Measurements from ENCODE around the gene MYBPC2.
A peak's percentile ranks its signal among the peaks of the same experiment; 100 is the strongest.

Gene MYBPC2

DNA sequence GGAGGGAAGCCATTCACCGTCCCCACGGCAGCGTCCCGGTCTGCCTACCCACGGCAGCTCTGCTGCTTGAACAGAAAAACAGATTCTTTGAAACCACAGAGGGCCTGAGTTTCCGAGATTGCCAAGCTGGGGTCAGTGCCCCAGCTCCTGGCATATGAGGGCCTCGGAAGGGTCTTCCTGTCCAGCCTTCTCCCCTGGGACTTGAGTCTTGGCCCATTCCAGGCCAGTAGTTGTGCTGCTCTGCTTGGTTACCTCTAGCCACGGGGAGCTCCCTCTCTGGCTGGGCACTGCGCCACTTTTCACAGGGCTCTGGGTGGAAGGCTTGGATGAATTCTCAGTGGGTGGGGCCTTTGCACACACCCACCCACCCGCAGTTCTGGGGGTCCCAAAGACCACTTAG is 22.6 kb upstream of the MYBPC2 start:
- DNase-seq: no peak

DNA sequence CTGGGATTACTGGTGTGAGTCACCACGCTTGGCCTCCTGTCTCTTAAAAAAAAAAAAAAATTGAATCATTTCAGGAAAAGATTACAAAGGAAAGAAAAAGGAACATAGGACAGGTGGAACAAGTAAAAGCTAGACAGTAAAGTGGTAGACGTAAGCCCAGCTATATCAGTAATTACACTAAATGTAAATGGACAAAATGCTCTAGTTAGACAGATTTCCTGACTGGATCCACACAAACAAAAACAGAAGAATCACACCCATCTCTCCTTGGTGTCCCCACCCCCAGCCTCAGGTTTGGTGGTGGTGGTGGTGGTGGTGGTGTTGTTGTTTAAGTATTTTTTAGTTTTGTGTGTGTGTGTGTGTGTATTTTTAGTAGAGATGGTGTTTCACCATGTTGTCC is 20.3 kb upstream of the MYBPC2 start:
- DNase-seq: no peak

DNA sequence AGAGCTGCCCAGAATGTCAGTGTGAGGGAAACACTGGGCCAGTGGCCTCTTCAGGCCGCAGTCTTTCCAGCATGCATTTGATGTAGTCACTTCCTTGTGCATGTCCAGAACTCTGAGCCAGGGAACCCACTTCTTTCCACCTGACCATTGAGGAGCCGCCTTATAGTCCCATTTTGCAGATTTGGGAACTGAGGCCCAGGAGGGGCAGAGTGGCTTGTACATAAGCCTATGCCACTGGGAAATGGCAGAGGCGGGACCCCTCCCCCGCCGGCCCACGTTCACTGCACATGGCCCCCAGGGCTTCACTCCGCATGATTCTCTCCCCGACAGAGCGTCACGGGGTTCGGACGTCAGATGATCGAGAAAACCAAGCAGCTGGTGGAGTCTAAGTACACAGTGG is 19.6 kb upstream of the MYBPC2 start:
- DNase-seq: no peak

DNA sequence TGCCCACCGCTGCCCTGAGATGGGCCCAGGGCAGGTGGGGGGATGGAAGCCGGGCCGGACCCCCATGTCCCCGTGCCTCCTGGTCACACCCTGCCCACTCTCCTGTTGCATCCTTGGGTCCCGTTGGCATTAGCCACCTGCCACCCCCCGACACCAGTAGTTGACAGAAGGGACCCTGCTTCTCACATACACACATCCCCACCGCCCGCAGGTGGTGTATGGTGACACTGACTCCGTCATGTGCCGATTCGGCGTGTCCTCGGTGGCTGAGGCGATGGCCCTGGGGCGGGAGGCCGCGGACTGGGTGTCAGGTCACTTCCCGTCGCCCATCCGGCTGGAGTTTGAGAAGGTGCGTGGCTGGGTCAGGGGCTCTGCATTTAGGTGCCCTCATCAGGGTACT is 19.2 kb upstream of the MYBPC2 start:
- no peak for DNase-seq

DNA sequence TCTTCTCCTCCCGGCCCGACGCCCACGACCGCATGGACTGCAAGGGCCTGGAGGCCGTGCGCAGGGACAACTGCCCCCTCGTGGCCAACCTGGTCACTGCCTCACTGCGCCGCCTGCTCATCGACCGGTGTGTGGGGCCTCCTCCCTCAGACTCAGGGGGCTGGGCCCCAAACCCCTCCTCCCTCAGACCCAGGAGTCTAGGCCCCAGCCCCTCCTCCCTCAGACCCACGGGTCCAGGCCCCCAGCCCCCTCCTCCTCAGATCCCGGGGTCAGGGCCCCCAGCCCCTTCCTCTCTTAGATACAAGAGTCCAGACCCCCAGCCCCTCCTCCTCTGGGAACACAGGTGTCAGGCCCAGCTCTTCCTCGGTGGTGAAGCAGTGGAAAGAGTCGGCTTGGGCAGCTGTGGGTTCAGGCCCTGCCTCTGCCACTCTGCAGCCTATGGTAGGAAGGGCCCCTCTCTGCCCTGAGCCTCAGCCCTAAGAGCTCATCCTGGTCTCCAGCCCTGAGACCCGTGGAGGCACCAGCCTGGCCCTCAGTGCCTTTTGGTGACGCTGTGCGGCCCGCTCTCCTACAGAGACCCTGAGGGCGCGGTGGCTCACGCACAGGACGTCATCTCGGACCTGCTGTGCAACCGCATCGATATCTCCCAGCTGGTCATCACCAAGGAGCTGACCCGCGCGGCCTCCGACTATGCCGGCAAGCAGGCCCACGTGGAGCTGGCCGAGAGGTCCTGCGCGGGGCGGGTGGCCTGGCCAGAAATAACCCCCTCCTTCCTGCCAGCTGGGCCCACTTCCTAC is 17.6 kb upstream of the MYBPC2 start:
- DNase-seq: no peak

DNA sequence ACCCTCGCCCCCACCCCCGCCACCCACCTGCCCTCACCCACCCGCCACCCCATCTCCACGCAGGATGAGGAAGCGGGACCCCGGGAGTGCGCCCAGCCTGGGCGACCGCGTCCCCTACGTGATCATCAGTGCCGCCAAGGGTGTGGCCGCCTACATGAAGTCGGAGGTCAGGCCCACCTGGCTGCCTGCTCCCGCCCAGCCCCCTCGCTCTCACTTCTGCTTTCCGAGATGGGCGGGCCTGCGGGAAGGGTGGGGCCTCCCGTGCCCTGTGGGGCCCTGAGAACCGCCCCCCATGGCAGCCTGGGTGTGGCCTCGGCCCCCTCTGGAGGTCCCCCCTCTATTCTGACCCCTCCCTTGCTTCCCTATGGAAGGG is 17.0 kb upstream of the MYBPC2 start:
- no peak for DNase-seq

DNA sequence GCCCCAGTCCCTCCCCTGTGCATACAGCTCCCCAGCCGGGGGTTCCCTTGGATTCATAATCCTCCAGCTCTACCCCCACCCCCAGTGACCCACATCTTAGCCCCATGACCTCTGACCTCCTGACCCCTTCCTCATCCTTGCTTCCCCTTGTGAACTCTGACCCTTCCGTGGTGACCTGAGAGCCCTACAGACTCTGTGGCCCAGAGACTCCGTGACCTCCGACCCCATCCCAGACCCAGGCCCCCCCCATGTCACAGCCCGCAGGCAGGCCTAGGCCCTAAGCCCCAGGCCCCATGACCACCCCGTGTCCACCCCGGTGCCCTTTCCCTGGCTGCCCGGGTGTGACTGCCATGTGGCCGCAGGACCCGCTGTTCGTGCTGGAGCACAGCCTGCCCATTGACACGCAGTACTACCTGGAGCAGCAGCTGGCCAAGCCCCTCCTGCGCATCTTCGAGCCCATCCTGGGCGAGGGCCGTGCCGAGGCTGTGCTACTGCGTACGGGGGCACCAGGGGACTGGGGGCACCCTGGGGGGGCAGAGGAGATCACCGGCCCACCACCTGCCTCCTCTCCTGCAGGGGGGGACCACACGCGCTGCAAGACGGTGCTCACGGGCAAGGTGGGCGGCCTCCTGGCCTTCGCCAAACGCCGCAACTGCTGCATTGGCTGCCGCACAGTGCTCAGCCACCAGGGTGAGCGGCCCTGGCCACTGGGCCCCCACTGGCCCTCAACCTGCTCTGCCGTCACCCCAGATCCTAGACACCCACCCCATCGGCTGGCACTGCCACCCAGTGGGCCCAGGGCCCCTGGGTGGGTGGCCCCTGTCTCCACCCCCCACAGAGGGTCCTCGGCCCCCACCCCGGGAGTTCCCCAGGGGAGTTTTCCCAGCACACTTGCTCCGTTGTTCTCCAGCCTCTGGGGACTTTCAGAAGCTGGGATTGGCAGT is 16.4 kb upstream of the MYBPC2 start:
- DNase-seq: no peak

DNA sequence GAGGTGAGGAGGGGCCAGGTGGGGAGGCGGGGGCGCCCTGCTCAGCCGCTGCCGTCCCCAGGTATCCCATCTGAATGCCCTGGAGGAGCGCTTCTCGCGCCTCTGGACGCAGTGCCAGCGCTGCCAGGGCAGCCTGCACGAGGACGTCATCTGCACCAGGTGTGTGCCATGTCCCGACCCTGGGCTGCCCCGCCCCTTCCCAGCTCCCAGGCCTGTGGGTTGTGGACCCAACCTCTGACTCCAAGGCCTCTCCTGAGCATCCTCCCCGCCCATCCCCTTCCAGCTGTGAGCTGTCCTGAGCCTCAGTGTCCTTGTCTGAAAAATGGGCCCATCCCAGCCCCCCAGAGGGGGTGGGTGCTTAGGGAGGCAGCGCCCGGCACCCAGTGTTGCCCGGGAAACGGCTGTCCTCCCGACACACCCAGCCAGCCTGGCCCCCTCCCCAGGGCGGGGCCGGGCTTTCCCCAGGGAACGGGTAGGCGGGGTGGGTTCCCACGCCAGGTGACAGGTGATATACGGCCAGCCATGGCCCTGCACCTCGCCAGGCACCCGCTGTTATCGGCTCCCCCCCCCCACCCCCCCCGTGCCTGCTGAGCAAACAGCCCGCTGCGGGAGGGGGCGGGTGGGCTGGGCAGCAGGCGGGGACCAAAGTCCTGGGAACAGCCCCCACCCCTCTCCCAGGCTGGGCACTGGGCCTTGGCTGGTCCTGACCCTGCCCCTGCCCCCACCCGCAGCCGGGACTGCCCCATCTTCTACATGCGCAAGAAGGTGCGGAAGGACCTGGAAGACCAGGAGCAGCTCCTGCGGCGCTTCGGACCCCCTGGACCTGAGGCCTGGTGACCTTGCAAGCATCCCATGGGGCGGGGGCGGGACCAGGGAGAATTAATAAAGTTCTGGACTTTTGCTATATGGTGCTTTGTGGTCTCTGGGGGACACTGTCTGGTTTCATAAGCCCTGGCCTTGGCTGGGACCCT is 15.3 kb upstream of the MYBPC2 start:
- peak; percentile 44 for DNase-seq

DNA sequence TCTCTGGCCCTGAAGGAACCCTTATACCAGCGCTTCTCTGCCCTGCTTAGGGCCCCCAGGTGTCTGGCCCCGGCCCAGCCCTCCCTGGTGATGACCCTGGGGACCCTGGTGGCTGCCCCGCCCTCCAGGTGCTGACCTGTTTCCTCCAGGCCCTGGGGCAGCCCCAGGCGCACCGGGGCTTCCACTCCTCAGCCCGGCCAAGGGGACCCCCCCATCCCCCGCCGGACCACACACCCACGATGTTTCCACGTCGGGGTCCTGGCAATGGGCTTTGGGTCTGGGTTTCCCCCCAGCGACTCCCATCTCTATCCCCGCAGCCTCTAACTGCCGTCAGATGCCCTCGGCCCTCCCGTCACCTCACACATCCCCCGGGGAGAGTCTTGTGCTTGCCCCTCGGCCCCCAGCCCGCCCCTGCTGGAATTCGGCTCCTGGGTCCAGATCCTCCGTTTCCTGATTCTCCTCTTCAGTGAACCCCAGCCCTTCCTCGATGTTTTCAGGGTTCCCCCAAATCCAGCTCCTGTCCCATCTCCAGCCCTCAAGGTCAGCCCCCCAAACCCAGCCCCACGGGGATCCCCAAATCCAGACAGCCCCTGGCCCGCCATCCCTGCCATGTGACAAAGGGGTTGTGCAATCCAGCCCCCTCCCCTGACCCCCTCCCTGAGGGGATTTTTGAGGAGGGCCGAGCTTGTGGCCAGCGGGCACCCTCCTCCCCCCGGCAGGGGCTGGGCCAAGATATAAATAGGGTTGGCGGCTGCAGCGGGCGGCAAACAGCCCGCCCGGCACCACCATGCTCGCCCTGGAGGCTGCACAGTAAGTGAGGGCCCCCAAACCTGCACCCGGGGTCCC is 14.3 kb upstream of the MYBPC2 start, which contains the start of gene SPIB:
Gene SPIB, plus strand, starts transcription at position 763 of the 846 bp plus-strand sequence. Its CDS starts 25 bp downstream, at position 788.
- no peak for DNase-seq

DNA sequence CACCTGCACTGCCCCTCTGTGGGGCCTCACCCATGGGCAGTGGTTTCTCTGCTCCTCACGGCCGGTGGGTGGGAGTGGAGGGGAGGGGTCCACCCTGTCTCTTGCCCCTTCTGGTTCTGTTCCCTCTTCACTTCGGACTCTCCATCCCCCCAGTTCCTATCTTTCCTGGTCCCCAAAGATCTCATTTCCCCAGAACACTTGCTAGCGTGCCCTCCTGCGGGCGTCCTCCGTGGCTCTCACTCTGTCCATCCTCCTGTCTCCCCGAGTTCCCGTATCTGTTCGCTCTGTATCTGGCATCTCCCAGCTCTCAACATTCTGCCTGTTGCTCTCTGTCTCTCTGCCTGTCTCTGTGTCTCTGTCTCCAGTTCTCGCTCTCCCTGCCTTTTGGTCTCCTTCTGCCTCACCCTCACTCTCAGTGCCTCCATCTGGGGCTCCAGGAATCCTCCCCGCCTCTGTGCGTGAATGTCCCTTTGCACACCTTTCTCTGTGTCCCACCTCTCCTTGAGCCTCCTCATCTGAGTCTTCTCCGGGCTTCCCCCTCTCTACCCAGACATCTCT is 13.6 kb upstream of the MYBPC2 start:
- no peak for DNase-seq

DNA sequence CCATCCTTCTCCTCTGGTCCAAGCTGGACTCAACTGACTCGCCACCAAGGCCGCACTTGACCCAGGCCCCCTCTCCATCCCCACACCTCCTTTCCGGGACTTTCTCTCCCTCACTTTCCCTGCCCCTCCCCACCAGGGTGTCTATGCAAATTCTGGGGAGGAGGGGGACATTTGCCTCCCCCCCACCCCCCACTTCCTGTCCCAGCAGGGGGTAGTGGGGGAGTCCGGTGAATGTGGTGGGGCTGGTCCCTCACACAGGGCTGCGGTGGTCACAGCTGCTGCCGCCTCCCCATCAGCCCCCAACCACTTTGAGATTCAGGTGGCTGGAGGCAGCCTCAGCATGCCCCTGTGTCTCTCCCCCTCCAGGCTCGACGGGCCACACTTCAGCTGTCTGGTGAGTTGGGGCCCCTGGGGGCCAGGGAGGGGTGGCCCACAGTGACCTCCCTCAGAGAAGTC is 13.1 kb upstream of the MYBPC2 start:
- DNase-seq: no peak

DNA sequence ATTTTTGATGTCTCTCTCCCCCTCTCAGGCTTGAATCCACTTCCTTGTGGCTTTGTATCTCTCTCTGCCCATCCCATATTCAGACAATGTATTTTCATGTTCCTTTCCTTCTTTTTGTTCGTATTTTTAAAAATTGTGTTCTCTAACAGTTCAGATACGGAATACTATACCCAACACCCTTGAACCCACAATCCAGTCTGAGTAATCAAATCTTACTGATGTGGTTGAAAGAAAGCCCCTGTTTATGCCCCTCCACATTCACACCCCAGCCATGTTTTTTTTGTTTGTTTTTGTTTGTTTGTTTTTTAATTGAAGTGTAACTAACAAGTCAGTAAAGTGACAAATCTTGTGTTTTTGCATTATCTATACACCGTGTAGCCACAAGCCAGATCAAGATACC is 12.6 kb upstream of the MYBPC2 start:
- DNase-seq: no peak

DNA sequence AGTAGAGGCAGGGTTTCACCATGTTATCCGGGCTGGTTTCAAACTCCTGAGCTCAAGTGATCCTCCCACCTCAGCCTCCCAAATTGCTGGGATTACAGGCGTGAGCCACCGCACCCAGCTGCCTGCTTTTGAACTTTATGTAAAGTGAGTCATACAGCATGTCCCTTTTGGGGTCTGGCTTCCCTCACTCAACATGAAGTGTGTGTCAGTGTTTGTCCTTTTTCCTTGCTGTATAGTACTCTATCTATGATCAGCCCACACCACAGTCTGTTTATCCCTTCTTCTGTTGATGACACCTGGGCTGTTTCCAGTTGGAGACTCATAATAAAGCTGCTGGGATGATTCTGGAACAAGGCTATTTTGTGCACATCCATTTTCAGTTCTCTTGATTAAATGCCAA is 11.9 kb upstream of the MYBPC2 start:
- DNase-seq: no peak

DNA sequence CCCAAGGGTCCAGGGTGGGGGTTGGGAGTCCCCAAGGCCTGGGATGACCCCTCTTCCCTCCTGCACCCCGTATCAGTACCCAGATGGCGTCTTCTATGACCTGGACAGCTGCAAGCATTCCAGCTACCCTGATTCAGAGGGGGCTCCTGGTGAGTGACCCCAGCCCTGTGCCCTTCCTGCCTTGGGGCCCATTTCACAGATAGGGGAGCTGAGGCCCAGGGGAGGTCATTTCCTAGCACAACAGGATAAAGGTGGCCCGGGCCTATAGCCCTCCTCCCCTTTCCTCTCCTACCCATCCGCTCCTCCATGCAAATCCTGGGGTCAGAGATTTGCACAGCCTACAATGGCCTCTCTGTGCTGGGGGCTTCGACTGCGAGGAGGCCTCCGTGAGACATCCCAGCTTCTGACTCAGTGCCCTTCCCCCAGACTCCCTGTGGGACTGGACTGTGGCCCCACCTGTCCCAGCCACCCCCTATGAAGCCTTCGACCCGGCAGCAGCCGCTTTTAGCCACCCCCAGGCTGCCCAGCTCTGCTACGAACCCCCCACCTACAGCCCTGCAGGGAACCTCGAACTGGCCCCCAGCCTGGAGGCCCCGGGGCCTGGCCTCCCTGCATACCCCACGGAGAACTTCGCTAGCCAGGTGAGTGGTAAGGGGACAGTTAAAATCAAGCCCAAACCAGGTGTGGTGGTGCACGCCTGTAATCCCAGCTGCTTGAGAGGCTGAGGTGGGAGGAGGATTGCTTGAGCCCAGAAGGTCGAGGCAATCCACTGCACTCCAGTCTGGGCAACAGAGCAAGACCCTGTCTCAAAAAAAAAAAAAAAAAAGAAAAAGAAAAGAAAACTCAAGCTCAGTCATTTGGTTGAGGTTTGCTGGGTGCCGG is 10.1 kb upstream of the MYBPC2 start:
- DNase-seq: no peak

DNA sequence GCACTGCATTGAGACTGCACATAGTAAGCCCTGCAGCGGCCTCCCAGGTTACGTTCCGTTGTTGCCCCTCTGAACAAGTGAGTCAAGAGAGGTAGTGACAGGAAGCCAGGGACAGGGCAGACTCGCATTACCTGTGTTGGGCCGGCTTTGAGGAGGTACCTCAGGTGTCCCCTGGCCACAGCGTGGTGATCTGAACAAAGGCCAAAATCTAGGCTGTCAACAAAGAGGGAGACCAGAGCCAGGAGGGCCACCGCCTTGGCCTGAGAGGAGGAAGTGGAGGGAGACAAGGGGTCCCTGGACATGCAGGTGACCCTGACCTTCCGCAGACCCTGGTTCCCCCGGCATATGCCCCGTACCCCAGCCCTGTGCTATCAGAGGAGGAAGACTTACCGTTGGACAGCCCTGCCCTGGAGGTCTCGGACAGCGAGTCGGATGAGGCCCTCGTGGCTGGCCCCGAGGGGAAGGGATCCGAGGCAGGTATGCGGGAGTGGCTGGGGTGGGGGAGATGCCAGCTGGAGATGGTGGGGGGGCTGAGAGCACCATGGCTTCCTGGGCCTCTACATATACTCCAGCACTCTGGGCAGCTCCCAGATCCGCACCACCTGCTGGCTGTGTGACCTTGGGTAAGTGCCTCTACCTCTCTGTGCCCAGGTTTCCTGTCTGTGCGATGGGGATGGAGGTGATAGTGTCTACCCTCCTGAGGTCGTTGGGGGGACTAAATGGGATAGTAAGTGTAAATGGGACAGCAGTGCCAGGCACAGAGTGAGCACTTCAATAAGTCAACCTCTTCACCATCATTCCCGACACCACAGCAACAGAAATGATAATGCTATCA is 9.2 kb upstream of the MYBPC2 start:
- no peak for DNase-seq

DNA sequence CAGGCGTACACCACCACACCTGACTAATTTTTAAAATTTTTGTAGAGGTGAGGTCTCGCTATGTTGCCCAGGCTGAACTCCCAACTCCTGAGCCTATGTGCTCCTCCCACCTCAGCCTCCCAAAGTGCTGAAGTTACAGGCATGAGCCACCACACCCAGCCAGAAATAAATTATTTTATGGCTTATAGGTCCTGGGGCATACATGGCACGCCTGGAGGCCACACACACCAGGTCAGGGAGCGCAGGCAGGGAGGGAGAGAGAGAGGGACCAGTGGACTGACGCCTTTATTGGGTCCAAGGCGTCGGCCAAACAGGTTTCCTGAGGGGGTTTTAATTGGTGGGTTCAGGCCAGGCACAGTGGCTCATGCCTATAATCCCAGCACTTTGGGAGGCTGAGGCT is 7.1 kb upstream of the MYBPC2 start:
- no peak for DNase-seq

DNA sequence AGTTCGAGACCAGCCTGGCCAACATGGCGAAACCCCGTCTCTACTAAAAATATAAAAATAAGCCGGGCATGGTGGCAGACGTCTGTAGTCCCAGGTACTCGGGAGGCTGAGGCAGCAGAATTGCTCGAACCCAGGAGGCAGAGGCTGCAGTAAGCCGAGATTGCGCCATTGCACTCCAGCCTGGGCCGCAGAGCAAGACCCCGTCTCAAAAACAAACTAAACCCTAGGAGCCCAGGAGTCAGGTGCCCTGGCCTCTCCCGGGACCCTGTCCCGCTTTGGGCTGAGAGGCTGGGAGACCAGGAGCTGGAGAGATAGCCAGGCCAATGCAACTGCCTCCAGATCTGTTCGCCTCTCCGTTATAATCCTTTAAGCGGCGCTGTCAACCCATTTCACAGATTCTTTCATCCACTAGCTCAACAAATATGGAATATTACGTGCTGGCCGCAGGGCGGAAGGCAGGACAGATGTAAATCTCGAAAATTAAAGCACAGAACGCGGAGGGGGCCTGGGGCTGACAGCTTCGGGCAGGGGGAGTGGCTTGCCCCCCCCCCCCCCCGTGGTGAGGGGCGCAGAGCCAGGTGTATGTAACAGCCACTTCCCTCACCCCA is 5.3 kb upstream of the MYBPC2 start:
- DNase-seq: no peak

DNA sequence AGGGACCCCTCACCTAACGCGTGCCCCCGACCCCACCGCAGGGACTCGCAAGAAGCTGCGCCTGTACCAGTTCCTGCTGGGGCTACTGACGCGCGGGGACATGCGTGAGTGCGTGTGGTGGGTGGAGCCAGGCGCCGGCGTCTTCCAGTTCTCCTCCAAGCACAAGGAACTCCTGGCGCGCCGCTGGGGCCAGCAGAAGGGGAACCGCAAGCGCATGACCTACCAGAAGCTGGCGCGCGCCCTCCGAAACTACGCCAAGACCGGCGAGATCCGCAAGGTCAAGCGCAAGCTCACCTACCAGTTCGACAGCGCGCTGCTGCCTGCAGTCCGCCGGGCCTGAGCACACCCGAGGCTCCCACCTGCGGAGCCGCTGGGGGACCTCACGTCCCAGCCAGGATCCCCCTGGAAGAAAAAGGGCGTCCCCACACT is 4.7 kb upstream of the MYBPC2 start:
- DNase-seq: no peak

Measured in NCI-H1105 (cell line).